HTR-8/SVneo (cell line): ENCODE measurements around the gene TOB2.

Source experiments
- DNase-seq: peaks from one replicate; pipeline ENCODE4 v3.0.0; 2011; ENCODE audit warnings: low spot score, mixed read lengths; ENCODE audit not compliant: insufficient read length
- FAIRE-seq: peaks from 2 replicates; lab custom pipeline; 2011; peaks lifted over from hg19 to GRCh38; lab: Jason Lieb, UNC

TOB2 gene, protein sequence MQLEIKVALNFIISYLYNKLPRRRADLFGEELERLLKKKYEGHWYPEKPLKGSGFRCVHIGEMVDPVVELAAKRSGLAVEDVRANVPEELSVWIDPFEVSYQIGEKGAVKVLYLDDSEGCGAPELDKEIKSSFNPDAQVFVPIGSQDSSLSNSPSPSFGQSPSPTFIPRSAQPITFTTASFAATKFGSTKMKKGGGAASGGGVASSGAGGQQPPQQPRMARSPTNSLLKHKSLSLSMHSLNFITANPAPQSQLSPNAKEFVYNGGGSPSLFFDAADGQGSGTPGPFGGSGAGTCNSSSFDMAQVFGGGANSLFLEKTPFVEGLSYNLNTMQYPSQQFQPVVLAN

DNA sequence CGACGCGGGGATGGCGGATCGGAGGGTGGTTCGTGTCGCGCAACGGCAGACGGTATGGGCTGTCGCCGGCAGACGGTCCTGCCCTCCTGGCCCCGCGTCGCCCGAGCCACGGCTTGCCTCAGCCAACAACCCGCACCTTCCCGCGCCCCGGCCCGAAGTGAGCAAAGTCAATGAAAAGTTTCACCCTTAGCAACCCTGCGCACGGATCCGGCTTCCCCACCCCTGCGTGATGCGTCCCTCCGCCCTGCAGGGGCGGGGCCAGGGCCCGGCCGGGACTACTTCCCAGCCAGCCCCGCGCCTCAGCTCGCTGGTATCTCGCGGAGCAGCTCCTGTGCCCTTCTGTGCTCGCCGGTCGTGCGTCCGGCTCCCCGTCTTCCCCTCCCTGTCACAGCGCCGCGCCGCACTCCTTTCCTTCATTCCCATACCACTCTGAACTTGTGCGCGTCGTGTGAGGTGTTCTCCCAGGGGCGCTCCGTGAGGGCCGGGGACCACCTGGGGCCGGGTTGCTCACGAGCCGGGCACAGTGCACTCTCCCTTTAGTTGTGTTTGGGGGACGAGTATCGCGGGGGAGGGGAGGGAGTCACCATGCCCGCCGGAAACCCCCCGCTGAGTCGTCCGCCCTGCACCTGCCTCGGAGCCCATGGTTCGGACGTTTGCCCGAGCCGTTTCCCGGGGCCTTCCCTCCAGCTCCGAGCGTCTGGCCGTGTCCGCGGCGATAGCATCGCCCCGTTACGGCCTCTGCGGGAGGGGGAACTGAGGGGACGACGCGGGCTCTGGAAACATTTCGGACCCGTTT lies at the start of gene TOB2:
Gene TOB2 (minus strand): TSS at position 163 of the 796 bp plus-strand sequence. CDS start 9,456 bp downstream, outside the sequence.
- FAIRE-seq: peak; percentile 55

DNA sequence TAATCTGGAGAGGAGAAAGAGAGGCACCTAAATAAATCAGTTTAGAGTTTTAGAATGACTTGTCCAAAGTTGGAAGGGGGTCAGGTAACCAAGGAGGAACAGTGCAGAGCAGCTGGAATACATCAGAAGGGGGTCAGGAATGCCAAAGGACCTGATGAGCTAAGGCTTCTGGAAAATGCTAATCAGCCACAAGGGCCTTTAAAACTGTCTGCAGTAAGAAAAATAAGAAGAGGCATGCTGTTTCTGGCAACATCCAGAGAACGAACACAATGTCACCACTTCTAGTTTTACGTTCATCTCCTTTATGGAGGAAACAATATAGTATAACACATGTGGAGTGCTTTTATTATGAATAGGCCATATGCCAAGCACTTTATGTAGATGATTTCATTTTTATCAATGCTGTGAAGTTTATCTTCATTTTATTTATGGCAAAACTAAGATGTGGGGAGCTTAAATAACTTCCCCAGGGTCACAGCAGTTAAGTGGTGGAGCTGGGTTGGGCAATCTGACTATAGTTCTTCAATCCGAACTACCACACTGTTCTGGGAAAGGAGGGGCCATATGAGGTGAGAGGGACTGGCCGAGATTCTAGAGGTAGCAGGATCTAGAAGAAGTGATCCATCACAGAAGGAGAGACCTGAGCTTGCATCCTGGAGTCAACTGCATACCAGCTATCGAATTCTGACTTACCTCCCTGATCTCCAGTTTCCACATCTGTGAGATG lies 44.9 kb upstream of the TOB2 start:
- DNase-seq (no peak), FAIRE-seq (no peak)

More for the DNA sequence above, at the start of gene TOB2:
- DNase-seq: peak; percentile 74

DNA sequence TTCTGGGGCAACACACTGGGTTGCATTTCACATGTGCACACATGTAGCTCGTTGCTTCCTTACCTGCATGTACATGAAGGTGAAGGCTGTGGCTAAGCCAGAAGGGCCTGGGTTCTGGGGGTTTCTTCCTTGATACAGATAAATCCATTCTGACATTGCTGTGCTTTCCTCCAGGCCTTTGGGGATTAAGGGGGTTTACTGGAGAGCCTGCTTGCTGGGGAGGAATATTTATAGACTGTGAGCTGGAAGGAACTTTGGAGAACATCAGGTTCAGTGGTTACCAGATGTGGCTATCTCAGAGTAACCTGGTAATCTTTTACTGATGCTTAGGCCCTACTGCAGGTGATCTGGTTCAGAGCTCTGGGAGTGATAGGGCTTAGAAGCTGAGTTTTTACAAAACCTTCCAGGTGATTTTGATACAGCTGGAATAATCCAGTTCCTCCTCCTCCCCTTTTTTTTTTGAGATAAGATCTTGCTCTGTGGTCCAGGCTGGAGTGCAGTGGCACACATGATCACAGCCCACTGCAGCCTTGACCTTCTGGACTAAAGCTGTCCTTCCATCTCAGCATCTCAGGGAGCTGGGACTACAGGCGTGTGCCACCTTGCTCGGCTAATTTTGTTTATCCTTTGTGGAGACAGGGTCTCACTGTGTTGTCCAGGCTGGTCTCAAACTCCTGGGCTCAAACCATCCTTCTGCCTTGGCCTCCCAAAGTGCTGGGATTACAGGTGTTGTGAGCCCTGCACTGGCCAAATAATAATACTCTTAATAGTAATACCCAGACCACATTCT lies 42.2 kb upstream of the TOB2 start:
- DNase-seq (no peak), FAIRE-seq (no peak)

DNA sequence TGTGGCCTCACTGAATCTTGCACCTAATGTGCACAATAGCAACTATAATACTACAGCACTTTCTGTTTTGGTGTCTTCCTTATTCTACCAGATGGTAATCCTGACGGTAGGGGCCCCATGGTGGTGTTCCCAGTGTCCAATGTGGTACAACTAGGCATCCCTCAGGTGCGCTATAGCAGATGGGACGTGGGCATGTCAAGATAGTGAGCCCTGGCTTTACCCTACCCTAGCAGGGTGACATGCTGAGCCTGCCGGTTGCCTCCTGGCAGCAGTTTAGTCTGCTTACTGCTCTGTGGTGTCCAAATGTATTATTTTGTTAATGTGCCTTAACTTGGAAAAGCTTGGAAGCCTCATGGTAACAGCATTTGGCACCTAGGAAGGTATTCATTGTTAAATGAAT lies 41.5 kb upstream of the TOB2 start:
- no peak for FAIRE-seq
- no peak for DNase-seq

DNA sequence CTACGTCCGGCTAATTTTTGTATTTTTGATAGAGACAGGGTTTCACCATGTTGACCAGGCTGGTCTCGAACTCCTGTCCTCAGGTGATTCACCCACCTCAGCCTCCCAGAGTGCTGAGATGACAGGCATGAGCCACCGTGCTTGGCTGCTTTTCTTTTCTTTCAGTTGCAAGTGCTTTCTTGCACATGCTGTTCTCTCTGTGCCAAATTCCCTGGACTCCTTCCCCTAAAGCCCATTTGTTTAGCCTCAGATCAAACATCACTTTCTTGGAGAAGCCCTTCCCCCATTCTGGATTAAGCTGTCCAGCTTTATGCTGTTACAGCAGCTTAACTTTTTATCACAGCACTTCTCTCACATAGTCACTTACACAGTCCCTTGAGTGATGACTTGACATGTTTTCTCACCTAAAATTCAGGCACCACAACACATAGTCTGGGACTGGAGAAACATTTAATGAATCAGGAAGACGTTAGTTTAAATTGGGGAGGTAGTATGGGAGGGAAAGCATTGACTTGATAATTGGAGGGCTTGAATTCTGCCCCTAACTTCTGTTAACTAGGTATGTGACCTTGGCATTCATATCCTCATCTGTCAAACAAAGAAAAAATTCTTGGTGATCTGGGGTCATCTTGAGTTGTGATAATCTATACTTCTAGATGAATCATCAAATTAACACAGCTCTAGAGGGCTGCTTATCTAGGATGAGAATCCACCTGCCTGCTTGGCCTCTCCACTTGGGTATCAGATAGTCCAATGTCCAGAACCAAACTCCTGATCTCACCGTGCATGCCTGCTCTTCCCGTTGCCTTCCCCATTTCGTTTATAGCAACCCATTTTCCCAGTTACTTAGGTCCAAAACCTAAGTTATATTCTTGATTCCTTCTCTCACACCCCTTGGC lies 40.7 kb upstream of the TOB2 start:
- FAIRE-seq (no peak), DNase-seq (no peak)

DNA sequence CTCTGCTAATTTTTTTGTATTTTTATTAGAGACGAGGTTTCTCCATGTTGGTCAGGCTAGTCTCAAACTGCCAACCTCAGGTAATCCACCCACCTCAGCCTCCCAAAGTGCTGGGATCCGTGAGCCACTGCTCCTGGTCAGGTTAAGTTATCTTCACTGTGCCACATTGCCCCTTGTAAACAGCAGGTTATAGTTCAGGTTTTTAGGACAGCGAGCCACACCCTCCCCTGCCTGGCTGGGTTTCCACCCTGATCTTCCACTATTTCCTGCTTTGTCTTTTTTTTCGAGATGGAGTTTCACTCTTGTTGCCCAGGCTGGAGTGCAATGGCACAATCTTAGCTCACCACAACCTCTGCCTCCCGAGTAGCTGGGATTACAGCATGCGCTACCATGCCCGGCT lies 38.4 kb upstream of the TOB2 start:
- no peak for DNase-seq
- FAIRE-seq: no peak

DNA sequence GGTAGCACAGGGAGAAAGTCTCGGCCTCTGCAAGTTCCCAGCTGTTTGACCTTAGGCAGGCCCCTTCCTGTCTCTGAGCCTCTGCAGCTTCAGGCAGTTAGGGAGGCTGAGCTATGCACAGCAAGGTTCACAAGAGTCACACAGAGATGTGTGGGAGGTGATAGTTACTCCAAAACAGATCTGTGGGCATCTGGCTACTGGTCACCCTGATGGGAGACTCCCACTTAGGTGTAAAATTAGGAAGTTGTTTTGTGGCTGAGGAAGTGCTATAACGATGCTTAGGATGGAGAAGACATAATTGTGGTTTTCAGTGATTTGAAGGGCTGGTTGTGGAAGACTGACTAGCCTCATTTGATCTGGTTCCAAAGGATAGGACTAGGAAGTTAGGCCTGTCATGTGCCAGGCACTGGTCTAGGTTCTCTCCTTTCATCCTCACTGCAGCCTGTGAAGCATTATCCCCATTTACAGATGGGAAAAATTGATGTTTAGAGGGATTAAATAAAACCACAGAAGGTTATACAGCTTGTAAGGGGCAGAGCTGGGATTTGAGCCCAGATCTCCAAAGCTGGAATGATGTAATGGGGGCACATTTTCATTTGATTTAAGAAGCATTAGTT lies 35.8 kb upstream of the TOB2 start:
- FAIRE-seq (no peak), DNase-seq (no peak)

DNA sequence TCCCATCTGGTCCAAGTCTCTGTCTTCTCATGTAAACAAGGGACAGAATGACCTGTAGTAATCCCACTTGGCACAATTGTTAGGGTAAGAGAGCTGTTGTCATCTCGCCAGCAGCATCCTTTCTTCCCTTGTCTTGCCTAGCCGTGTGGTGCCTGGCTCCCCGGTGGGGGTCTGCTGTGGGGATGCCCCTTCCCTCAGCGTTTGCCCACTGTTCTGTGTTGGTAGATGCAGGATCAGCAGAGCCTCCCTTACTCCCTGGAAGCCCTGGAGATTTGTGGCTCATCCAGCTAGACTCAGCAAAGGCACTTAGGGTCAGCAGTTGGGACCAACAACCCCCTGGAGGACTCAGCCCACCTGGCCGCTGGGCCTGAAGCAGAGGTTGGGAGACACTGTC lies 35.3 kb upstream of the TOB2 start:
- FAIRE-seq (no peak), DNase-seq (no peak)

DNA sequence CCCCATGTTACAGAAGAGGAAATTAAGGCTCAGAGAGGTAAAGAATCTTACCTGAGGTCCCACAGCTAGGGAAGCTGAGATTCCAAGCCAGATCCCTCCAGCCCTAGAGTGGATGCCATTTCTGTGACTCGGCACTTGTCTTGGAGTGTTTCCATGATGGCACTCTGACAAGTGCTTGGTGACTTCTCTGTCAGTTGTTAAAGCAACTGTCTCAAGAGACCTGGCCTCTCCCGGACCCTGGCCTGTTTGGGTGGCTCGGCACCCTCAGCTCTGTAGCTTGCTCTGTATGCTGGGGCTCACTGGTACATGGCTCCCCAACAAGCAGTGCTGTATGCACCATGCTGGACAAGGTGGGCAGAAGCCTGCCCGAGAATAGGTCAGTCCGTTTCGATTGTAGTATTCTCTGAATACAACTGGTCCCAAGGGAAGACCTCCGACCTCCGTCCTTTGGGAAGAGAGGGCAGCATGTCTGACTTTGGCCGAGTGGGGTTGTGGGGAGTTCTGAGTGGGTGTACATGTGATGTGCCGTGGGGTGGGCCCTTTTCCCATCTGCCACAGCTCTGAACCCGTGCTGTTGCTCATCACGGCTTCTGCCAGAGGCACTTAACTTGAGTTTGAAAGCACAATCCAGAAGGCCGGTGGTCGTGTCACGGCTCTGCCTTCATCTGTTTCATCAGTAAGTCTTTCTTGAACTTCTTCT lies 34.7 kb upstream of the TOB2 start:
- no peak for DNase-seq
- no peak for FAIRE-seq

DNA sequence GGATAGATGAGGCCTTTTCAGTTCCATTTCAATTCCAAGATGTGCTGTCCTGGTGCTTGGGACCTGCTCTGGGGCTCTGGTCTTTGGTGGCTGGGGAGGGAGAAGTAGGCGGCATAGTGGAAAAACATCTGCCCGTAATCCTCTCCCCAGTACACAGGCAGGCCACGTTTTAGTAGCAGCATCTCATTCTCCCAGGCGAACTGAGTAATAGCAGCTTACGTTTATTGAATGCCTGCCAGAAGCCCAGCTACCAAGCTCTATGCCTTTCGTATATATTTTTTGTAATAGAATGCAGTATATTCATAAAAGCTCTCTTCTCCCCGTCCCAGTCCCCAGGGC lies 33.8 kb upstream of the TOB2 start:
- no peak for FAIRE-seq
- DNase-seq: no peak

DNA sequence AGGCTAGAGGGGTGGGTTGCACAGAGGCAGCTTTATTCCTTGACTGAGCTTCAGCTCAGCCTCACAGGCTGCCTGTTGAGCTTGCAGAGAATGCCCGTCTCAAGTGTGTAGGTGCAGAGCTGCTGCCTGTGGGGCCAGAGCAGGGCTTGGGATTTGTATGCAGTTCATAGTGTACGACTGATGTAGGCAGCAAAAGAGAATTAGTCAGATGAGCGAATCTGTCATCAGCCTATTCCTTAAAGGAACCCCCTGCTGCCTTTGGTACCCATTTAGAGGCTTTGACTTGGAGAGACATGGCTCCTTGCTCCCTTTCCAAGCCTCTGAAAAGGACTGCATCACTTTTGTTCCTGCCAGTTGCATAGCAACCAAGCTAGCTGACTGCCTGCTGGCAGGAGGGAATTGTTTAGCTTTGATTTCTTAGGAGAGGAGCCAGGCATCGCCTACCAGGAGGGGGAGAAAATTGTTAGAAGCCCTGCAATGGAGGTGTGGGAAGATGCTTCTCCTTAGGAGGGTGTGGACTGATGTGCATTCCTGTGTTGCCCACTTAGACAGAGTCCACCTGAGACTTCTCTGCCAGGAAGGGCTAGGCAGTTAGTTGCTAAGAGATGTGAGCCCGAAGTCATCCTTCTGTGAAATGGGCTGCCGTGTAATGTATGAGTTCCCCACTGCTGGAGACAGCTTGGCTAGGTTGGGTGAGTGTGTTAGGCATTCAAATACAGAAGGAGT lies 33.2 kb upstream of the TOB2 start:
- DNase-seq: no peak

DNA sequence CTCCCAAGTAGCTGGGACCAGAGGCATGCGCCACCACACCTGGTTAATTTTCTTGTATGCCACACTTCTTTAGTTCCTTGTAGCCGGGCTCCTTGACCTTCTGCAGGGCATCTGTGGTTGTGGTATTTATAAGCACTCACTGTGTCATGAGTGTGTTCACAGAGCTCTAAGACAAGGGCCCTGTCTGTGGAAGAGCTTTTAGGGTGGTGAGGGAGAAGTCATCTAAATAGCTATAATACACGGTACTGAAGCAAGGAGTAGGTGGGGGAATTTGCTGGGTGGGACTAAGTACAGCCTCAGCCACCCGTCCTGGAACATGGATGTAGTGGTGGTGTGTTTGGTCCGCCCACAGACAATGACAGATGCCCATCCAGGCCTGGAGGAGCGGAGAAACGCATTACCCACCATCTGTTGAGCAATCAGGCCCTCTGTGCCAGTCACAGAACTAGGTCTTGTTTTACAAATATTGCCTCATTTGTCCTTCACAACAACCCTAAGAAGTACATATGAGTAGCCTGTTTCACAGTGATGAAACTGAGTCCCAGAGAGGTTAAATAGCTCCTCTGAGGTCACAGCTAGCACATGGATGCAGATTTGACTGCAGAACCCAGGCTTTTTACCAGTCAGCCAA lies 32.4 kb upstream of the TOB2 start:
- DNase-seq: no peak
- no peak for FAIRE-seq

More for the DNA sequence above, 33.2 kb upstream of the TOB2 start:
- FAIRE-seq: no peak

DNA sequence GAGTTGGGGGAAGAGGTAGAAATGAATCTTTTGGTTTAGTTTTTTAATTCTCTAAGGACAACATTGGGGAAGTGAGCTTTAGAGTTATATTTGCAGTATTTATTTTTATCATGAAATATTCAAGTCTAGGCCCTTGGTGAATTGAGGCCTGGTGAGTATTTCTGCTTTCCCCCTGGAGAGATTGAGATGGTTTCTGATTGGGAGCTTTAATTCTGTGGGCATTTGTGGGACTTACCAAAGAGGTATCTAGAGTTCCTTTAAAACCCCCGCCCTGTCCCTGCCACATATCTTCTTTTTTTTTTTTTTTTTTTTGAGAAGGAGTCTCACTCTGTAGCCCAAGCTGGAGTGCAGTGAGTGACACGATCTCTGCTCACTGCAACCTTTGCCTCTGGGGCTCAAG lies 31.9 kb upstream of the TOB2 start:
- no peak for FAIRE-seq
- DNase-seq: no peak

DNA sequence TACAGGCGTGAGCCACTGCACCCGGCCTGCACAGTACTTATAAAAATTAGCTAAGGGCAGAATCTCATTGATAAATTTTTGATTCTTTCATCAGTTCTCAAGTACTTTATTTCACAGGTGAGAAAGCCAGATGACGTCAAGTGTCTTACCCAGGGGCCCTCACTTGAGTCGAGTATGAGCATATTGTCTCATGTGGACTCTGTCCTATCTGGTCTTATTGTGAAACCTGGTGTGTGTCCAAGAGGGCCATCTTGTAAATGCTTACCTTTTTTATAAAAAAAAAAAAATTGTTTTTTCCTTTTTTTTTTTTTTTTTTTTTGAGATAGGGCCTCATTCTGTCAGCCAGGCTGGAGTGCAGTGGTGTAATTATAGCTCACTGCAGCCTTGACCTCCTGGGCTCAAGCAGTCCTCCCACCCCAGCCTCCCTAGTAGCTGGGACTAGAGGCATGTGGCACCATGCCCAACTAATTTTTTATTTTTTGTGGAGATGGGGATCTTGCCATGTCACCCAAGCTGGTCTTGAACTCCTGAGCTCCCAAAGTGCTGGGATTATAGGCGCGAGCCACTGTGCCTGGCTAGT lies 28.4 kb upstream of the TOB2 start:
- FAIRE-seq (no peak), DNase-seq (no peak)

DNA sequence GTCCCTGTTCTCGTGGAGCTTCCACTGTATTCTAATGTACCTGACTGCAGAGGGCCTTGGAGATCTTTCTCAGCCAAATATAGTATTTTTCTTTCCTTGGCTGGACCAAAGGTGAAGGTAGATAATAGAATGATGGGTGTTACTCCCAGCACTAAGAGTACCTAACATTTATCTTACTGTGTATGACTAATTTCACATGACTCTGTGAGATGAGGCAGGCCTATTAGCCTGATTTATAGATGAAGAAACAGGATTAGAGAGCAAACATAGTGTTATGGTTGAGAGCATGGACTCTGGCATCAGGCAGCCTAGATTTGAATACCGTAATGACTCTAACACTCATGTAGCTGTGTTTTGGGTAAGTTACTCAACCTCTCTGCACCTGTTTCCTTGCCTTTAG lies 25.0 kb upstream of the TOB2 start:
- FAIRE-seq: no peak
- no peak for DNase-seq

DNA sequence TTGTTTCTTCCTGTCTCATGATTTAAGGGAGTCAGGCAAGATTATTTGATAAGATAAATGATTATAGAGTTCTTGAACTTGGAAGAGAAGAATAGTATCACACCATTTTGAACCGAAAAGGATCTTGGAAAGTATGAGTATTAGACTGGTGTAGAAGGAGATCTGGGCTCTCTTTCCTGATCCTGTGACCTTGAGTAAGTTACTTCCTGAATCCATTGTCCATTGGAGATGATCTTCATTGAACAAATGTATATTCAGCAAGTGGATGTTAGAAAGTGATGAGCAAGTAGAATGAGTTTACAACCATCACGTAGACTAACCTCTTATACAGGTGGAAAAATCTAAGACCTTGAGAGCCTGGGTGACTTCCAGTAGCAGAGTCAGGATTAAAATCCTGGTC lies 24.3 kb upstream of the TOB2 start:
- no peak for FAIRE-seq
- DNase-seq: no peak
